HG03039 (cell line): ENCODE measurements around the gene PLCD4.

Experiments
- ATAC-seq: cut with Tn5 transposase; IDR thresholded peaks from one replicate; pipeline ENCODE4 v1.9.1; 2021; ENCODE audit warnings: mild to moderate bottlenecking, moderate library complexity; ENCODE audit not compliant: unreplicated experiment

PLCD4 gene

DNA sequence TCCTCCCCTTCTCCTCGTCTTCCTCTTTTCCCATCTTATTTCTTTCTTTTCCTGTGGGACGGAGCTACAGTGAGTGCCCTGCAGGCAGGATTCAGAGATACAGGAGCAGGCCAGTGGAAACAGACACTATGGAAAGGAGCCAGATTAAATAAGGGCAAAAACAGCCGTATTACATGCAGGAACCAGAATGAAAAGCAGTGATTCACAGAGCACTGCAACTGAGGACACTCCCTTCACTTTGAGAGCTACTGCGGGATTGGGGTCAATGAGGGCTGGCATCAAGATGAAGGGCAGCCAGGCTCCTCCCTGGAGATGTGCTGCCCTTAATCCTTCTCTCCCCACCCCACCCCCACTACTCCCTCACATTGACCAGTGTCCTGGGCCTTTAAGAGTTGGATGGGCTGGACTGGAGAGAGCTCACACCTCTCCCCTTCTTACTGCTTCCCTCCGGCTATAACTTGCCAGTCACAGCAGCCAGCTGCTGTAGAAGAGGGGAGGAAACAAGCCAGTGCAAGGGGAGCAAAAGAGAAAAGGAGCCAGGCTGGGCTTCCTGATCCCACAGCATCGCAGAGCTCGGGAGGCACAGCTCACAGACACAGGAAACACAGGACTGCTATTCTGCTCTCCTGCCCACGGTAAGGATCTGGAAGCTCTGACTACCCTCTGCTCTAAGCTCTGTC lies at the start of gene PLCD4:
PLCD4 (plus strand) TSS at position 464 of the 680 bp plus-strand sequence. CDS start 7,841 bp downstream, outside the sequence.
- ATAC-seq, result no peak

DNA sequence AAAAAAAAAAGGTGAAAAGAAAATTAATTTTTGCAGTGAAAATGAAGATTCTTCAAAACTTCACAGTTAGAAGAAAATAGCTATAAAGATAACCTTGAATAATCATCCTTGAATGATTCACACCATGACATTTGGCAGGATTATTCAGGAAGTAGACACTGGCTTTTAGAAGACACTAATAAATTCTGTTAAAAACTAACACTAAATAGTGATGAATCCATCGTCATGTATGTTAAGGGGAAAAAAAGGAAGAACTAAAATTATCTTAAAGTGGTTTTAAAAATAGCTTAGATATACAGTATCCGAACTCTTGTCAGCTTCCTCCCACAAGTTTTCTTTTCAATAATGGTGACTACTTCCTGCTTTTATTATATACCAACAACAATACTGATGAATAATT lies 49.8 kb upstream of the PLCD4 start:
- ATAC-seq, result no peak

DNA sequence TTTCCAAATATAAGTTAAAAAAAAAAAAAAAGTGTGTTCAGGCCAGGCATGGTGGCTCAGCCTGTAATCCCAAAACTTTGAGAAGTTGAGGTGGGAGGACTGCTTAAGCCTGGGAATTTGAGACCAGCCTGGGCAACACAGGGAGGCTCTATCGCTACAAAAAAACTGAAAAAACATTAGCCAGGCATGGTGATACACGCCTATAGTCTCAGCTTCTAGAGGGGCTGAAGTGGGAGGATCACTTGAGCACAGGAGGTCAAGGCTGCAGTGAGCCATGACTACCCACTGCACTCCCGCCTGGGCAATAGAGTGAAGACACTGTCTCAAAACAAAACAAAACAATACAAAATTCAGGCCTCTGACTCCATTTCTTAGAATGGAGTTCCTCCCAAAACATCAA lies 48.7 kb upstream of the PLCD4 start:
- ATAC-seq, result no peak

DNA sequence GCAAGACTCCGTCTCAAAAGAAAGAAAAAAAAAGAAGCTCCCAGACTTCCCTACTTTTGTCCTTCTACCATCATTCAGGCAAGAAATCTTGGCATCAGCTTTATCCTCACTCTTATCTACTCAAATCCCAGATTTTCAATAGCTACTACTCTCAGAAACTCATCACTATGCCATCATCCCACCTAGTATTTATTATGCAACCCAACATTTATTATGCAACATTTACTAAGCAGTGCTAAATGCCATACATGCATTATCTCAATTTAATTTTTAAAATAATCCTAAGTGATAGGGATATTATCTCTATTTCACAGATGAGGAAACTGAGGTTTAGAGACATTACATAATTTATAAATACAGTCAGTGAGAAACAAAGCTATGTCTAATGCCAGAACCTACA lies 43.6 kb upstream of the PLCD4 start:
- no peak for ATAC-seq

DNA sequence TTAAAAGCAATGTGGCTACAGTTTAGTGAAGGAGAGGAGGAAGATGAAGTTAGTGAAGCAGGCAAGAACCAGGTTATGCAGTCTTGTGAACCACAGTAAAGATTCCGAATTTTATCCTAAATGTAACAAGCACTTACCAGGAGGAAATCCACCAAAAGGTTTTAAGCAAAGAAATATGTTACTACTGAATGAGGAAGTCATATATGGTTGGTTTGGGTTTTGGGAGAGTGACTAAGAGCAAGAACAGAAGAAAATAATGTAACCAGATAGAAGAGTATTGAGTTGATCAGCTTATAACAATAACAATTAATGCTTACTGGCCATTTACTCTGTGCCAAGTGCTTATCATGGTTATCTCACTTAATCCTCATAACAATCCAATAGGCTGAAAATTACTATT lies 41.4 kb upstream of the PLCD4 start:
- ATAC-seq, result no peak

DNA sequence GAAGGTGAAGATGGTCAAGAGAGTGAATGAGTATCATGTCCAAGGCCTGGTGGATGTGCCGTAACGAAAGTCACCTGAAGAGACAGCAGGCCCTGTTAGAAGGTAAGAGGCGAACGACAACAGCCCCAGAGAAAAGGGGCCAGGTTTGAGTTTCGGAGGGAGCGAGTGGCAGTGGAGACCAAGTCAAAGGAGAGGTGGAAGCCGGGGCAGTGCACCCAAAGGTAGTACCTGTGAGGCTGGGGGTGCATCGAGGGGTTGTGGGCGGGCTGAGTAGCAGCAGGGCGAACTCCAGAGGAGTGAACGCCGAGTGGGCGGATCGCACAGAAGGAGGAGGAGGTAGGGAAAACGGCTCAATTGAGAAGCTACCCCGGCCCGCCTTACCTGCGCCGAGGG lies 39.9 kb upstream of the PLCD4 start:
- peak; percentile 35 for ATAC-seq

DNA sequence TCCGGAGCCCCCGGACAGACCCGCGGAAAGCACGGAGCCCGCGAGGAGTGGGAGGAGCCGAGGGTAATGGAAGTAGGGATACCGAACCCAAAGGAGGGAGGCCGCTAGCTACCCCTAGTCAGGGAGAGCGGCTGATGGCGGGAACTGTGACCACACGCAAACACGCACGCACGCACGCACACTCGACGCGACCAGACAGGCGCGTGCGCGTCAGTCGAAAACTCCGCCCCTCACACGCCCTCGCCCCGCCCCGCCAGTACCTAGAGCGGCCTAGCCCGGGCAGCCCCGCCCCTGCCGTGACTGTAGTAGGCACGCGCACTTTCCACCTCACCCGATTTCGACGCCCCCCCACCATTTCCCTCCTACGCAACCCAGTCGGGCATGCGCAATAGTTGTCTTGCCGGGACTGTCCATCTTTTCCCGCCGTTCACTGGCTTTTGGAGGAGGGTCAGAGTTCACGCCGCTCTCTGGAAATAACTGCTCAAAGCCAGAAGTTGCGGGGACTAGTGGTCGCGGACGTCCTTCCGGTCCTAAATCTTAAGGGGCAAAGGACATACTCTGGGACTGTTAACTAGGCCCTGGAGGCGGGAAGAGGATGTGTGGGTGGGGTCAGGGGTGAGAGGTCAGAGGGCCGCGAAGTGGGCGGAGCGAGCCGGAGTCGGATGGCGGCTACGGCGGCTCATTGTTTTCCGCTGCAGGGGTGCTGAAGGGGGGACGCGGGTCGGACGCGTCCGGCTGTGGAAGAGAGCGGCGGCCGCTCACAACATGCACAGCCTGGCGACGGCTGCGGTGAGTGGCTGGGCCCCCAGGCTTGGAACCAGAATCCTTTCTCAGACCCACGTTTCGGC lies 39.3 kb upstream of the PLCD4 start, which contains the start of the genes CNOT9 and USP37:
CNOT9 (plus strand) TSS at position 650 of the 848 bp plus-strand sequence; CDS start at position 766, 116 bp downstream.
USP37 (minus strand) TSS at position 162 of the 848 bp plus-strand sequence. CDS start 9,698 bp downstream, outside the sequence.
- ATAC-seq, result peak; percentile 77

DNA sequence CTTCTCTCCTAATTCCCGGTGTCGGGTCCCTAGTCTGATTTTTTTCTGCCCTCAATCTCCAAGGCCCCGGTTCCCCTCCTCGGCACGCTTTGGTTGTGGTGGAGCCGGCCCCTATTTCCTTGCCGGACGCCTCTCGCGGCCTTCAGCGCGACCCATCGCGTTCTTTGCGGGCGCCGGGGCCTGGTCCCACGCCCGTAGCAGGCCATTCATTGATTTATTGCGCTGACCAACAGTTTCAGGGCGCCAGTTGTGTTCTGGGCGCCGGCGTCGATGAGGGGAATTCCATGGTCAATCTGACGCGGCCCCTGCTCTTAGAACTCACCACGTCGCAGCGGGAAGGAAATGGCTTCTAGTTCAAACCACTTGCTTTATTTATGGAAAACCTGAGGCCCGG lies 38.7 kb upstream of the PLCD4 start:
- peak; percentile 20 for ATAC-seq

DNA sequence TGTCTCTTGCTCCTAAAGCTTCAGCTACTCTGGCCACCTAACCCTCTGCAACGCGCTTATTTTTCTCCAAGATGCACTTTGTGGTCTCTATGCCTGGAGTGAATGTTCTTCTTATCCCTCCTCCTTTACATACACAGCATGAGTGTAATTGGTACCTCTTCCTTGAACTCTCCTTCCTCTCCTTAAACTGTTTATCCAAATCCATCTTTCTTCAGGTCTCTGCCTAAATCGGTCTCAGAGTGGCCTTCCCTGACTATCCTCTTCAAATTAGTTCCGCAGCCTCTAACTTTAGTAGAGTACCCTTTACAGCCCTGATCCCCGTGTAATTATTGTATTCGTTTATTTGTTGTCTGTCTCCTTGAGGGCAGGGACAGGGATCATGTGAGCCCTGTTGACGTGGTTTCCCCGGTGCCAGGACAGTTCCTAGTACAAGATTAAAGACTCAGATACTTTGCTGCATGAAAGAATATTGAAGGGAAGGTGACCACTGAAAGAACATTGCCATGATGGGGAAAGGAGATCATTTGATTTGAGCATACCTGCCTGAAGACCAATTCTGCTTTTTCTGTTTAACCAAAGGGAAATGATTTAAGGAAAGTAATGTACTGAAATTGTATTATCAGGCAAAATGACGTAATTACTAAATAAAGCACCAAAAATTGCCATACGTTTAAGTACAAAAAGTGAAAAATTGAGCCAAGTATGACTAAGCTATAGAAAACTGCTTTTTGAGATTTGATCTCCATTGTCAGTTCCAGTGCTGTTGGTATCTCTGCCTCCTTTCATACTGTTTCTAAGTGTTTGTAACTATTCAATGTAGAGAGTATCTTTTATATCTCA lies 37.8 kb upstream of the PLCD4 start:
- ATAC-seq, result no peak

DNA sequence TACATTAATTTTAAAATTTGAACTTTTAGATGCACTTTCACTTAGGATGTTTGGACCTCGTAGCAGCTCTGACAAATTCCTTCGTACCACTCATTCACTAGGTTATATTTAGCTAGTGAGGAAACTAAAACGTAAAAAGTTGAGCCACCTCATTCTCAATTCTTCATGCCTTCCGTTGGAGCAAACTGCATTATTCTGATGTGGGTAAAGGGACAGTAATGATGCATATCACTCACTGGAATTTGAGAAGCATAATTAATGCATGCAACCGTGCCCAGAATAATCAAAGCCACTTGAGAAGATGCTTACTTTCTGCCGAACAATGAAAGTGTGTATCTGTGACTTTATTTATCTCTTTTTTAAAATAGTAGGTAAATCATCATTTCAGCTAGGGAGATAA lies 36.8 kb upstream of the PLCD4 start:
- ATAC-seq, result no peak

DNA sequence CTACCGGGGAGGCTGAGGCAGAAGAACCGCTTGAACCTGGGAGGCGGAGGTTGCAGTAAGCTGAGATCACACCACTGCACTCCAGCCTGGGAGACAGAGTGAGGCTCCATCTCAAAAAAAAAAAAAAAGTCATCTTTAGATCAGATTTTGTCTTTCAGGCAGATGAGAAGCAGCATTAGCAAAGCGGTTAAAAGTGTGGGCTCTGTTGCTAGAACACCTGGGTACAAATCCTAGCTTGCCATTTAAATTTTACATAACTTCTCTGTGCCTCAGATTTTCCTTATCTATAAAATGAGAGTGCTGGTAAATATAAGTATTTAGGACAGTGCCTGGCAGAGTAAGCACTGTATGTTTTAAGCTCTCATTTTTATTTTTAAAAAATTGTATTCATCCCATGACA lies 30.8 kb upstream of the PLCD4 start:
- ATAC-seq, result no peak

DNA sequence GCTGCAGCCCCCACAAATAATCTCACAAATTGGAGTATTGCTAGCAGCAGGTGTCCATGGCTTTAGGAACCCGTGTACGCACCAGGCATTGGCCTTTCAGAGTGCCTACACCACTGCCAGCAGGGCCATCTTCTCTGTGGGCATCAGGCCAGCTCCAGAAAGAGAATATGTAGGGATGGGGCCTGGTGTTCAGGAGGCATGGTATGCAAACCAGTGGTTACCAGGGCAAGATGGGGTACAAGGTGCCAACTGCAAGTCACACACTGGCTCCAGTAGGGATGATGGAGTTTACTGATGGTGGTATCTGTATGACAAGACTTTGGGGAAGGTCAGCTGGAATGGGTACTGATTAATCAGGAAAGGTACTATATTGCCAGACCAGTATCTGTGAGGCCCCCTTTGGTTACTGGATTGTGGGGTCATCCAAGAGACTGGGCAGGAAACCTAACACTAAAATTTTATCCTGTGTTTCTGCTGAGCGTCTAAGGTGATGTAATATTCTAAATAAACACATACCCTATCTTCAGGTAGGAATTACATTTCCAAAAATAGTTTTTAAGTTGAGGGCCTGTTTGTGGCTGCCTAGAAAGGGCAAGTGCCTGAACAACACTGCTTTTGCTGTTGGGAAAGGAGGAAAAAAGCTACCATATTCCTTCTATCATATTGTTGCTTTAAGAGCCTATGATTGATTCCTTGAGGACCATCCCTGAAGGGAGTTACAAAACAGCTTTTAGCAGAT lies 30.0 kb upstream of the PLCD4 start:
- ATAC-seq, result no peak

DNA sequence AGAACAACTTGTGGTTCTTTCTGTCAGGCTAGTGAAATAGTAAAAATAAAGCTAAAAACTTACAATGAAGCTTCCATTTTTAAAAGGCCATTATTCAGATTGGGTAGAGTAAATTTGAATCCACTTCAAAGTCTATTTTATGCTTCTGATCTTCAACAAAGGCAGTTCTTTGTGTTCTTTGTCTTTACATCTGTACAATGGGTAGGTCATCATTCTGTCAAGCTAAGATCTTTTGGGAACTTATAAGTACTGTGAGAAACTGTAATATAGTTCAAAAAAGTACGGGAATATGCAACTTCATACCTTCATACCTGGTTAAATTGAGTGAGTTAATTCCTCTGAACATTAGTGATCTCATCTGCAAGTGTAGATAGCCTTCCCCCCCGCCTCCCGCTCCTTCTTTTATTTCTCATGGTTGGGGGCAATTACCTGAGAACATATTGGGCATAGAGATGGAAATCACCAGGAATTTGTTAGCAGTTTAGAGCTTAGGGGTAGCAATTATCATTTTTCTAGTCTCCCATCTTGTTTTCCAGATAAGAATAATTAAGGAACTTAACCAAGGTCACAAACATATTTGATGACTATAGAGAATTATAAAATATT lies 29.3 kb upstream of the PLCD4 start:
- no peak for ATAC-seq

DNA sequence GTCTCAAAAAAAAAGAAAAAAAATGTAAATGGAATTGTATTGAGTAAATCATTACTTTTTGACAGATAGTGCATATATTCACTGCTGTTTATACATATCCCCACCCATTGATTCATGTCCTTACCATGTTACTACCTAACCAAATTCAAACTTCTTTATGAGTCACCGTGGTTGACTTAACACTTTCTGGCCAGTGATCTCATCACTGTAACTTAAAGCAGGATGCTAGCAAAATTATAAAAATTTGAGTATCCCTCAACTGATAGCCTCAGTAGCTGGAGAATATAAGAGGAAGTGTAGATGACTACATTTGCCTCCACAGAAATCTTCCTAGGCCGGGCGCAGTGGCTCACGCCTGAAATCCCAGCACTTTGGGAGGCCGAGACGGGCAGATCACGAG lies 25.6 kb upstream of the PLCD4 start:
- no peak for ATAC-seq

DNA sequence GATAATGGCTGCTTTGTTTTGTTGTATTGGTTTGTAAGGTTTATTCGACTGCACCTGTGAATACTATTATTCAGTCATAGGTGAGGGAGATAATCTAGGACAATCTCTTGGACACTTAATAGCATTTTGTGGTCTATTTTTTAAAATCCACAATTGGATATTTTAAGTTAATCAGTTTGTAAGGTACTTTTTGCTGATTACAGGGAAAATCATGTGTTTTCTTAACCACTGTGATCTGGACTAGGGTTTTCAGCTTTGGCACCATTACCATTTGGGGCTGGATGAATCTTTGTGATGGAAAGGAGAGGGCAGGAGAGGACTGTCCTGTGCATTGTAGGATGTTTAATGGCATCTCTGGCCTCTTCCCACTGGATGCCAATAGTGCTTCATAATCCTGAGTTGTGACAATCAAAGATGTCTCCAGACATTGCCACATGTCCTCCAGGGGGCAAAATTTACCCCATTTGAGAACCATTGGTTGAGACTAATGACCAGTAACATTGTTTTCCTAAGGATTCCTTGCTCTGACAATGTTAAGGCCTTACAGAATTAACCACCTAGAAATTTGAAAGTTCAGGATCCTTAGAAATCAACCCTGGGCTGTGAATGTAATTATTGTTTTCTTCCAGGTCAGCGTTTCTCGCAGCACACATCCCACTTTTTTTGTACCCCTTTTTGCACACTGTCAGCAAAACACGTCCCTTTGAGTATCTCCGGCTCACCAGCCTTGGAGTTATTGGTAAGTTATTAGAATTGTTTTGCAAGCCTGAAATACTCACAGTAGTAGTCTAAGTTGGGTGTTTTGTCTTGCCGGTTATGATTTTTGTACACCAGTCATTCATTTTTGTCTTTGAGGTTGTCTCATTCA lies 23.5 kb upstream of the PLCD4 start:
- no peak for ATAC-seq

DNA sequence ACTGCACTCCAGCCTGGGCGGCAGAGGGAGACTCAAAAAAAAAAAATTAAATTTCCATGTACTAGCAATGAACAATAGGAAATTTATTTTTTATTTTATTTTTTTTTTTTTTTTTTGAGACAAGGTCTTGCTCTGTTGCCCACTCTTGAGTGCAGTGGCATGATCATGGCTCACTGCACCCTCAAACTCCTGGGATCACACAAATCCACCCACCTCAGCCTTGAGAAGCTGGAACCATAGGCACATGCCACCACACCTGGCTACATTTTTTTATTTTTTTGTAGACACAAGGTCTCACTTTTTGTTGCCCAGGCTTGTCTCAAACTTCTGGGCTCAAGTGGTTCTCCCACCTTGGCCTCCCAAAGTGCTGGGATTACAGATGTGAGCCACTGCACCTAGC lies 22.2 kb upstream of the PLCD4 start:
- ATAC-seq, result no peak

DNA sequence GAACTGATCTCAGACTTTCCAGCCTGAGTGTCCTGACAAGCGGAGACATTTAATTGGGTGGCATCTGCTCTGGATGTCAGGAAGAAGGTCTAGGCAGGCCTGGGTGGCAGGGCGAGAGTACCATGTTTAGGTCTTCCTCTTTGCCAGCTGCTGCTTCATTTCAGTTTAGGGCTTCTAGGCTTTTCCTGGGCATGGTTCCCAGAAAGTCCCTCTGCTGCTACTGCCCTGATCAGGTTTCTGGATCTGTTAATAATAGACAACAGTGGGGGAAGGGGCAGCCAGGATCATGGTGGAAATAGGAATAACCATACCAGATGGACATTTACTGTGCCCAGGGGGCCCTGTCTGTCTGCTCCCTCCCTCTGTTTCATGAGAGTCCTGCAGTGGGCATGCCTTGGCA lies 2.3 kb upstream of the PLCD4 start:
- ATAC-seq, result no peak

DNA sequence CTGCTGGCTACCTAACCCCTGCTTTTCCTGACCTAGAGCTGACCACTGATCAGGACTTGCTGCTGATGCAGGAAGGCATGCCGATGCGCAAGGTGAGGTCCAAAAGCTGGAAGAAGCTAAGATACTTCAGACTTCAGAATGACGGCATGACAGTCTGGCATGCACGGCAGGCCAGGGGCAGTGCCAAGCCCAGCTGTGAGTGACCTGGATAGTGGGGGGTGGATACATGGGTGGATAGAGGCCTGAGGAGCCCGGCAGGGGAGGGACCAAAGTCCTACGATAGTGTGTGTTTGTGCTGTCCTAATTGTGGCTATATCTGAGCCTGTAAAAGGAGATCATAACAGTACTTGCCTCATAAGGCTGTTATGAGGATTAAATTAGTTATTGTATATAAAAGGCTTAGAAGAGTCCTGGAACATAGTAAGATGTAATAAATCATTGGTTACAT lies 8.2 kb downstream of the PLCD4 start:
- ATAC-seq, result no peak
